ENCODE measurements around the gene ZNF628.
"Not testable (repeated sequence)": the region's sequence is repeated elsewhere in the genome, so short reads cannot be mapped to it uniquely, and the experiment has no call there.

ZNF628 gene

DNA sequence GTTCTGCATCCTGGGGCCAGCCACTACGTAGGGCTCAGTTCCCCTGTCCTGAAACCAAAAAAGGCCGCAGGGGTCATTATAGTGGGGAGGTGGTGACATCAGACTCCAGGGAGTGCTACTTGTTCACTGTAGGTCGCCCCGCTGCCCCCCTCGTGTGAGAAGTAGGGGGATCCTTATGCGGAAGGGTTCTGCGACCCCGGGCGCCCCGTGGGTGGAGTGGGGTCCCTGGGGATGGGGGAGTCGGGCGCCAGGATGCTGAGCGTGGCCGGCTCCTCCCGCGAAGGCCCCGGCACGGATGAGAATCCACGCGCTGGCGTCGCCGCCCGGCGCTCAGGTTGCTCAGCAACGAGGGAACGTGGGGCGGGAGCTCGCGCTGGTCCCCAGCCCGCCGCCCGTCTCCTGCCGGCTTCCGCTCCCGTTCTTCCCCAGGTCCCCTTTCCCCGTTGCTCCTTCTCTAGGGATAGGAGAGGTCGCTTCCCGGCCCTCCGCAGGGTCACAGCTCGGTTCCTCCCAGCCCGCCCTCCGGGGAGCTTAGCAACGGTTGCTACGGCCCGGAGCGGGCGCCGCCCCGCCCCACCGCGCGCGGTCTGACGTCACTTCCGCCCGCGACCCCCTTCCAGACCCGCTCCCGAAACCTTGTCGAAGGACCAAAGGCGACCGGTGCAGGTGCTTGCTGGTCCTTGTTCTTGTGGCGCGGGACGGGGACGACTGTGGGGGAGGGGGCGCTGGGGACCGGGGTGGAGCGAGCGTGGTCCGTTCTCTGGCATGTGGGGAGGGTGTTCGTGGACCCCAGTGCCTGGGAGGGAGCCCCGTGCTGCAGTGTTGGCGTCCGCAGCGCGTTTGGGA, 8.4 kb downstream of the ZNF628 start, which contains the start of gene NAT14:
Gene NAT14 (plus strand): TSS at position 596 of the 846 bp plus-strand sequence. CDS start 521 bp downstream, outside the sequence.
- DNase-seq (ENCODE audit: low read depth in 2 of 2) = no peak

- no peak for DNase-seq (ENCODE audit: low read depth in 2 of 2)
These were observed 9.1 kb downstream of the ZNF628 start for GRCh38 chr19:55485439-55486011.

- DNase-seq (ENCODE audit: low read depth in 2 of 2) = no peak
These were observed 9.9 kb downstream of the ZNF628 start for GRCh38 chr19:55486043-55486970.

- DNase-seq (ENCODE audit: low read depth in 2 of 2) = no peak
These were observed 10.8 kb downstream of the ZNF628 start for GRCh38 chr19:55486971-55487923.

GRCh38 chr19:55487924-55488687, 11.7 kb downstream of the ZNF628 start, which contains the start of gene SSC5D:
TSS of gene SSC5D (plus strand) at chr19:55488436. CDS start at chr19:55488590, 154 bp downstream.
- DNase-seq (ENCODE audit: low read depth in 2 of 2) = no peak

DNA sequence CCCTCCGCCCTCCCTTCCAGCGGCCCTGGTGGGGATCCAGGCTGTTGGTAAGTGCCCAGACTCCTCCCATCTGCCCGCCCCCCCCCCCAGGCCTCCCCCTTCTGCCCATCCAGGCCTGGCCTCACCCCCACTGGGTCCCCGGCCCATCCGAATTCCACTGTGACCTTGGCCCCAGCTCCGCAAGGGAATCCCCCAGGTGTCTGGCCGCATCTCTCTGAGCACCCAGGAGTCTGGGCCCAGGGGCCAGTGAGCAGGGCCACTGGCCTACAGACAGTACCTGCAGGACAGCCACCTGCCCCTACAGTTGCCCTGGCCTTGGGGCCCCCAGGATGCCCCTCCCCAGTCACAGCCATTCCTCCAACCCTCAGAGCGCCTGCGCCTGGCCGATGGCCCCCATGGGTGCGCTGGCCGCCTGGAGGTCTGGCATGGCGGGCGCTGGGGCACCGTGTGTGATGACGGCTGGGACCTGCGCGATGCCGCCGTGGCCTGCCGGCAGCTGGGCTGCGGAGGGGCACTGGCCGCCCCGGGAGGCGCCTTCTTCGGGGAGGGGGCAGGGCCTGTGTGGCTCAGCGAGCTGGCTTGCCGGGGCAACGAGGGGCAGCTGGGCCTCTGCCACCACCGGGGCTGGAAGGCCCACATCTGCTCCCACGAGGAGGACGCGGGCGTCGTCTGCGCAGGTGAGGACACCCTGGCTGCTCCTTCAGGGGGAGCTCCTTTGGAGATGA, 12.7 kb downstream of the ZNF628 start:
- DNase-seq (ENCODE audit: low read depth in 2 of 2) = no peak

DNA sequence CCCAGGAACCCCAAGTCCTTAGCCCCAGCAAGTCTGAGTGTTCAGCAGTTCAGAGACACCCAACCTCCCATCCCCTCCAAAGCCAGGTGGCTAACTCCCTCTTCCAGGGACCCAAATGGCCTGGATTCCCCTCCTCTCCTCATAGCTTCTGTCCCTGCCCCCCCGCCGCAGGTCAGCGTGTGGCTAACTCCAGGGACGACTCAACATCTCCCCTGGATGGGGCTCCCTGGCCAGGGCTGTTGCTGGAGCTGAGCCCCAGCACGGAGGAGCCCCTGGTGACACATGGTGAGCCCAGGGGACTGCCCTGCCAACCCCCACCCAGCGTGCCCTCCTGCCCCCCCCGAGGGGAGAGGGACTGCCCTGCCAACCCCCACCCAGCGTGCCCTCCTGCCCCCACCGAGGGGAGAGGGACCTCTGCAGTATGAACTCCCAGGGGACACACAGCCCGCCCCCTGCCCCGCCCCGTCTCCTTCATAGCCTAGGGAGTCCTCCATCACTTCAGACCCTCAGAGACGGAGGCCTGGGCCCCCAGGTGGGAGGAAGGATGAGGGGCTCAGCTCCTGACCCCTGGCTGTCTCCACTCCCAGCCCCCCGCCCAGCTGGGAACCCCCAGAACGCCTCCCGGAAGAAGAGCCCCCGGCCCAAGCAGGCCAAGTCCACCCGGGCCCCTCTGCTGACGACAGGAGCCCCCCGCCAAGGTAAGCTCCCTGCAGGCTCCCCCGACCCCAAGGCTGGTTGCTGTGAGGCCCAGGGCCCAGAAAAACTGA, 13.5 kb downstream of the ZNF628 start:
- DNase-seq (ENCODE audit: low read depth in 2 of 2) = no peak

GRCh38 chr19:55490478-55491432, 14.3 kb downstream of the ZNF628 start:
- DNase-seq (ENCODE audit: low read depth in 2 of 2) = no peak

DNA sequence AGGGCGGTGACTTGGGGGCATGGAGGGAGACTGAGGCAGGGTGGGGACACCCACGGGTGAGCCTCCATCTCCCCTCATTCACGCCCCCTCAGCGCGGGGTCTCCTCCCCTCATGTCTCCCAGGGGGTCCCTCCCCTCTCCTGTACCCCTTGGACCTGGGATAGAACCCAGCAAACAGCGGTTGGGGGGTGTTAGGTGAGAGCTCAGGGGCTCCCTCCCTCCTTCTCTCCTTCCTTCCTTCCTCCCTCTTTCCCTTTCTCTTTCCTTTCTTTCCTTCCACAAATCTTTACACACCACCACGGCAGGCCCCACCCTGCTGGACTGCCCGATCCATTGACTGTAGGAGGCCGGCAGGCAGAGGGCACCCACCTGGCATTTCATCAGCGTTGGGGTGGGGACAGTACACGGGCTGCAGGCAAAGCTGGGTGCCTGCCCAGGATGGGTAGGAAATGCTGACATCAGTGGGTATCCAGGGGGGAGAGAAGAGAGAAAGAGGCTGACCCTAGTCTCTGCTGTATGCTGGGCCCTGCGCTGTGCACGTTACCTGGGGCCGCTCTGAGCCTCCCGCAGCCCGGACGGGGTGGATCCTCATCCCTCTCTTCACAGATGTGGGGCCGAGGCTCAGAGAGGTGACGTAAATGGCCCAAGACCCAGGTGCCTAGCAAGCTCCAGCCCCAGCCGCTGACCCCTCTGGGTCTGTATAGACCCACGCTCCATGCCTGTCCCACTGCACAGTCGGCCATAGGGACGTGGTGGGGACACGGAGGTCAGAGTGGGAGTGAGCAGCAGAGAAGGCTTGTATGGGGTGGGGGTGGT, 15.3 kb downstream of the ZNF628 start:
- DNase-seq (ENCODE audit: low read depth in 2 of 2) = no peak

DNA sequence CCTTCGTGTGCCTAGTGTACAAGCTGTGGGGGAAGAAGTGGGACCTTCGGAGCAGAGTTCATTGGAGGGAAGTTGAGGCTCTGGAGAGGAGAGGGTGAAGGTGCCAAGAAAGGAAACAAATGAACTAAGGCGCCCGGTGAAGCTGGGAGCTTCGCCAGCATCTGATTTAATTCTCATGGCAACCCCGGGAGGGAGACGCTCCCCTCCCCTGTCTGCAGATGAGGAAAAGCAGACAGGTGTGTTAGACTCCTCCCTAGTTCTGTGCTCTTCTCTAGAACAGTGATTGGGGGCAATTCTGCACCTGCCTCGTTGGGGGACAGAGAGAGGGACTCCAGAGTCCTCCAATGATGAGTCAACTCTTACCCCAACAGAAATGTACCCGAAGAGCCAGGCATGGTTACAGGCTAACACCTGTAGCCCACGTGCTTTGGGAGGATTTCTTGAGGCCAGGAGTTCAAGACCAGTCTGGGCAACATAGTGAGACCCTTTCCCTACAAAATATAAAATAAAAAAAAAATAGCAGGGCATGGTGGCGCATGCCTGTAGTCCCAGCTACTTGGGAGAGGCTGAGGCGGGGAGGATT, 16.0 kb downstream of the ZNF628 start:
- DNase-seq (ENCODE audit: low read depth in 2 of 2) = no peak

DNA sequence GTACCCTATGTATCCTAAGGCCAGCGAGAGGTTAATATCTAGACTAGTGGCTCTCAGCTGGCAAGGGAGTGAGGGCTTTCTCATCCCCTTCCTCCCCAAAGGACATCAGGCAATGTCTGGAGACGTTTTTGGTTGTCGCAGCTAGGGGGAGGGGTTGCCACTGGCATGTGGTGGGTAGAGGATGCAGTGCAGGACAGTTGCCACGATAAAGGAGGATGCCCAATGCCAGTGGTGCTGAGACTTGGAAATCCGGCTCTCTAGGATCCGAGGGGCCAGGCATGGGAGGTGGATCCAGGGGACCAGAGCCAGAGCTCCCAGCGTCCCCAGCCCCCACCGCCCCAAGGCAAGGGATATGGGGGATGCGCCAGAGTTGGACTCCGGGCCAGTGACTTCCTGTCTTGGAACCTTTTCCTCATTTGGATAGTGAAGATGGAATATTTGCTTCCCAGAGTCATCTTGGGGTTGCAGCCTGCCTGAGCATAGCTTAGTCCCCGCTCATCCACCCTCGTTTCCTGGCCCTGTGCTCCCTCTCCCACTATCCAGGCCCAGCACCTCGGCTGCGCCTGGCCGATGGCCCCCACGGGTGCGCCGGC, 16.7 kb downstream of the ZNF628 start:
- DNase-seq (ENCODE audit: low read depth in 2 of 2) = no peak

DNA sequence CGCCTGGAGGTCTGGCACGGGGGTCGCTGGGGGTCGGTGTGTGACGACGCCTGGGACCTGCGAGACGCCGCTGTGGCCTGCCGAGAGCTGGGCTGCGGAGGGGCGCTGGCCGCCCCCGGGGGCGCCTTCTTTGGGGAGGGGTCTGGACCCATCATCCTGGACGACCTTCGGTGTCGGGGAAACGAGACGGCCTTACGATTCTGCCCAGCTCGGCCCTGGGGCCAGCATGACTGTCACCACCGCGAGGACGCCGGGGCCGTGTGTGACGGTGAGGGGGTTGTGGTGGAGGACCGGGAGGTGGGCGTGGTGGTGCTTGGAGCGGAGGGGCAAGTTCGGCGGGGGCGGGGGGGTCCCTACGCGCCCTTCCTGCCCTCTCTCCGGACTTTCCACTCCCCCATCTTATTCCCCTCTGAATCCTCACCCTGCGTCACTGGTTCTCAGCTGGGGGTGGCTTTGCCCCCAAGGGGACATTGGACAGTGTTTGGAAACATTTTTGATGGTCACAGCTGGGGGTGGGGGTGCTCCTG, 17.3 kb downstream of the ZNF628 start:
- DNase-seq (ENCODE audit: low read depth in 2 of 2) = no peak

- no peak for DNase-seq (ENCODE audit: low read depth in 2 of 2)
These were observed 17.9 kb downstream of the ZNF628 start for GRCh38 chr19:55494172-55494761.

DNA sequence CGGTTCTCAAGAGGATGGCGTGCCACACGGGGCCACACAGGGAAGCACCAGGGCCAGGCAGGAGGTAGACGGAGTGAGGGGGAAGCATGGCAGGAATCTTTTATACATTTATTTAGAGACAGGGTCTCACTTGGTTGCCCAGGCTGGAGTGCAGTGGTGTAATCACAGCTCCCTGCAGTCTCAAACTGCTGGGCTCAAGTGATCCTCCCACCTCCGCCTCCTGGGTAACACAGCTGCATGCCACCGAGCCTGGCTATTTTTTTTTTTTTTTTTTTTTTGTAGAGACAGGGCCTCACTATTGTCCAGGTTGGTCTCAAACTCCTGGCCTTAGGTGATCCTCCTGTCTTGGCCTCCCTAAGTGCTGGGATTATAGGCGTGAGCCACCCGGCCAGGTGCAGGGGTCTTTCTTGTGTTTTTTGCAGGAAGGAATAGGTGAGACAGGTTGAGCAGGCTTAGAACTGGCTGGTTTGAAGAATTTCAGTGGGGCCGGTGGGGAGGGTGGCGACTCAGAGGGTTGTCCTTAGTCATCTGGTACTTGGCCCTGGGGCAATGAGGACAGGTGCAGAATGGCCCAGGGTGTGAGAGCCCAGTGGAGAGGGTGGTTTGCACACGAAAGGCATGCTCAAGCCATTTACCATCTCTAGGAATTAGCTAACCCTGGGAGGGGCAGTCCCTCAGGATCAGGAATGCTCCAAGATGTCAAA, 19.4 kb downstream of the ZNF628 start:
- DNase-seq (ENCODE audit: low read depth in 2 of 2) = no peak

DNA sequence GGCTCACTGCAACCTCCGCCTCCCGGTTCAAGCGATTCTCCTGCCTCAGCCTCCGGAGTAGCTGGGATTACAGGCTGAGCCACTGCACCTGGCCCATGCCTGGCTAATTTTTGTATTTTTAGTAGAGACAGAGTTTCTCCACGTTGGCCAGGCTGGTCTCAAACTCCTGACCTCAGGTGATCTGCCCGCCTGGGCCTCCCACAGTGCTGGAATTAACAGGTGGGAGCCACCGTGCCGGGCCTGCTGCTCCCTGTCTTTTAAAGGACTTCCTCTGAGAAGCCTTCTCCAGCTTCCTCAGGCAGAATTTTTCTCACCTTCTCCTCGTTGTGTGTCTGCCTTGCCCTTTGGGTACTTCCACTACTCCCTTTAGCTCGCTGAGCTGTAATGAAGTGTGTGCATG, 20.4 kb downstream of the ZNF628 start:
- DNase-seq (ENCODE audit: low read depth in 2 of 2) = not testable (repeated sequence)

Measured in stimulated activated CD4-positive, alpha-beta T cell treated with anti-CD3 and anti-CD28 coated beads, Interleukin-1b, Interleukin-23, amount 100 ng/mL, for 1 hour (primary cell).